HL-60 (cell line): ENCODE measurements around the gene C15orf40.

Experiments
- DNase-seq, 2 experiments: peaks; one replicate each; pipeline ENCODE4 v3.0.0-alpha.2; 2010 to 2020; ENCODE audit warnings: low read depth in 1 of 2, low spot score in 1 of 2
- H3K27ac ChIP-seq: fragments of 250-450 bp; sonication (Bioruptor Pico); replicated peaks from 2 replicates; pipeline ENCODE4 v1.5.1; 2020; ENCODE audit warnings: mild to moderate bottlenecking, moderate library complexity
- H3K27me3 ChIP-seq: fragments of 250-450 bp; sonication (Bioruptor Pico); 2 replicates; pipeline ENCODE4 v1.5.1; 2021; ENCODE audit warnings: mild to moderate bottlenecking, moderate library complexity; ENCODE audit not compliant: insufficient read depth, poor library complexity, severe bottlenecking
- H3K4me3 ChIP-seq: replicated peaks from 2 replicates; pipeline ENCODE4 v1.5.1; 2011; ENCODE audit warnings: mild to moderate bottlenecking, control low read depth, low read length; ENCODE audit not compliant: insufficient read depth
- CTCF ChIP-seq: IDR thresholded peaks from one replicate; pipeline ENCODE4 v1.5.1; 2011; ENCODE audit warnings: low read length, control low read depth, inconsistent platforms; ENCODE audit not compliant: insufficient read depth
- GABPA ChIP-seq: IDR thresholded peaks from 2 replicates; pipeline ENCODE4 v1.6.1; 2012; ENCODE audit warnings: low read depth
- POLR2AphosphoS5 ChIP-seq: IDR thresholded peaks from 2 replicates; pipeline ENCODE4 v1.6.1; 2012; ENCODE audit warnings: low read depth
- REST ChIP-seq: IDR thresholded peaks from 2 replicates; pipeline ENCODE4 v1.6.1; 2012; ENCODE audit warnings: low read depth; ENCODE audit not compliant: insufficient replicate concordance
- SPI1 ChIP-seq: IDR thresholded peaks from 2 replicates; pipeline ENCODE4 v1.6.1; 2012; ENCODE audit warnings: low read depth, mild to moderate bottlenecking, borderline replicate concordance

The C15orf40 gene

GRCh38 chr15:82951472-82952157 lies 59.8 kb downstream of the C15orf40 start:
- DNase-seq, result no peak
- peak overlapping the region; percentile 17; the same call in 1 of the 2 replicates for H3K4me3 ChIP-seq
- H3K27ac ChIP-seq, result no peak overlapping the region
- peaks cover 20% of the 10 kb centered on the region for H3K27me3 ChIP-seq
- TF ChIP-seq SPI1 (no peak), REST (no peak), GABPA (no peak), CTCF (no peak), POLR2AphosphoS5 (no peak)

DNA sequence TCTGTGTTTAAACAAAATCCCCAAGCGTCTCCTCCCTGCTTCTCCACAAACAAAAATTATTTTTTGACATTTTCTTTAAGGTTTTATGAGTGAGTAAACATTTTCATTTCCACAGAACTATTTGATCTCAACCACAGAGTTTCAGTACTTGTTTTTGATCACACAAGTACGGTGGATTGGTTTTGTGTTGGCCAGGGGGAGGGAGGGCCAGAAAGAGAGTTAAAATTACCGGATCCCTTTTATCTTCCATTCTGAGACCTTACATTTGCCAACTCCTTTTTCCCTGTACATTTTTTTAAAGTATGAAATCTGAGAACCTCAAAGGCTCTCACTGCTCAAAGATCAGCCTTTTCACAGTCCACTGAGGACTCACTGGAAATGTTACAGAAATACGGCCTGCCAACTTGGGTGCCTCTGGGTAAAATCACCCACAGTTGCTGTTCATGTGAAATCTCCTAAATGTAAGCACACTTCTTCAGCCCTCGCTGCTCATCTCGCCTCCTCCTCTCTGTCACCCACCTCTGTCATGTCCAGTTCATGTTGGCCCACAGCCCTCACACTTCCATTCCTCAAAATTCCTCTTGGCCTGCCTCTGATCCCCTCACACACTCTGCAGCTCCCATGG lies 60.6 kb downstream of the C15orf40 start:
- peaks cover 20% of the 10 kb centered on the region for H3K27me3 ChIP-seq
- TF ChIP-seq SPI1, result no peak
- TF ChIP-seq CTCF, result no peak
- TF ChIP-seq POLR2AphosphoS5, result no peak
- no peak for TF ChIP-seq REST
- TF ChIP-seq GABPA, result no peak
- no peak for DNase-seq
- H3K27ac ChIP-seq, result no peak overlapping the region
- no peak overlapping the region for H3K4me3 ChIP-seq

GRCh38 chr15:82950295-82950694 lies 61.1 kb downstream of the C15orf40 start:
- no peak overlapping the region for H3K4me3 ChIP-seq
- H3K27ac ChIP-seq, result no peak overlapping the region
- TF ChIP-seq SPI1, result no peak
- no peak for TF ChIP-seq REST
- no peak for TF ChIP-seq CTCF
- no peak for DNase-seq
- peaks cover 20% of the 10 kb centered on the region for H3K27me3 ChIP-seq
